Caco-2 (cell line): ENCODE results near the gene PAIP1. TPM values are rescaled to one million over a fixed set of nuclear protein-coding genes. Genes with fewer than 3 reads are reported as not detected.

ENCODE experiments used
- BruUV-seq: library from RNA; stranded (reverse); fragments of 400-500 nt; replicated peaks from 2 replicates; lab custom pipeline; 2021; lab: Mats Ljungman, UMichigan
- CTCF ChIA-PET: fragments of 300-600 bp; sonication (Branson Sonifier 250); formaldehyde crosslinking; loops from one replicate; lab custom pipeline; 2022; ENCODE audit warnings: antibody characterized with exemption; lab: Charles Lee
- POLR2A ChIA-PET: fragments of 300-600 bp; sonication (Branson Sonifier 250); formaldehyde crosslinking; loops from one replicate; lab custom pipeline; 2022; ENCODE audit warnings: antibody characterized with exemption; lab: Charles Lee
- DNase-seq, 2 experiments: peaks; one replicate each; pipeline versions ENCODE4 v3.0.0 to v3.0.0-alpha.2; 2020 to 2022
- H3K27me3 ChIP-seq: replicated peaks from 2 replicates; pipeline ENCODE4 v1.6.0; 2011; ENCODE audit warnings: low read length; ENCODE audit not compliant: control insufficient read depth, insufficient read depth
- H3K36me3 ChIP-seq: 2 replicates; pipeline ENCODE4 v1.5.1; 2011; ENCODE audit warnings: low read length; ENCODE audit not compliant: control insufficient read depth, insufficient read depth
- H3K4me1 ChIP-seq: fragments of 250-450 bp; sonication (Bioruptor Pico); 2 replicates; pipeline ENCODE4 v1.5.1; 2020; ENCODE audit warnings: mild to moderate bottlenecking
- H3K4me3 ChIP-seq: 2 replicates; pipeline ENCODE4 v1.5.1; 2011; ENCODE audit warnings: low read depth, mild to moderate bottlenecking, control low read depth, low read length
- H3K9me3 ChIP-seq: fragments of 250-450 bp; sonication (Bioruptor Pico); 2 replicates; pipeline ENCODE4 v1.5.1; 2020; ENCODE audit warnings: mild to moderate bottlenecking, moderate library complexity
- H3K27ac Mint-ChIP-seq: one replicate; pipeline ENCODE4 v1.8.0; 2022; ENCODE audit warnings: mixed read lengths; ENCODE audit not compliant: unreplicated experiment
- H3K27me3 Mint-ChIP-seq: one replicate; pipeline ENCODE4 v1.8.0; 2022; ENCODE audit warnings: mixed read lengths; ENCODE audit not compliant: insufficient read depth, unreplicated experiment
- H3K36me3 Mint-ChIP-seq: one replicate; pipeline ENCODE4 v1.8.0; 2022; ENCODE audit warnings: mild to moderate bottlenecking, mixed read lengths; ENCODE audit not compliant: insufficient read depth, unreplicated experiment
- H3K4me1 Mint-ChIP-seq: one replicate; pipeline ENCODE4 v1.8.0; 2022; ENCODE audit warnings: low read depth, mixed read lengths; ENCODE audit not compliant: unreplicated experiment
- H3K4me3 Mint-ChIP-seq: one replicate; pipeline ENCODE4 v1.8.0; 2022; ENCODE audit warnings: mild to moderate bottlenecking, moderate library complexity, mixed read lengths; ENCODE audit not compliant: unreplicated experiment
- H3K9me3 Mint-ChIP-seq: one replicate; pipeline ENCODE4 v1.8.0; 2022; ENCODE audit warnings: mixed read lengths; ENCODE audit not compliant: unreplicated experiment
- intact Hi-C: fragments of 100-400 bp; cut with micrococcal nuclease; formaldehyde crosslinking; loops from one replicate; pipeline ENCODE4 v1.10.0; 2022; ENCODE audit not compliant: unreplicated experiment
- total RNA-seq: library from RNA; stranded (reverse); gene quantifications from 2 replicates; pipeline ENCODE4 v1.2.3, GENCODE V29; 2022
- TF ChIP-seq, protein P1 (sequence below), 2 experiments: fragments of 200-600 bp in 1 of 2; IDR thresholded peaks; 1 replicate in 1 of 2; 2 replicates in 1 of 2; pipeline versions ENCODE4 v1.5.1 to v1.8.0; 2011 to 2022; ENCODE audit warnings: antibody characterized with exemption in 1 of 2, control low read depth in 1 of 2, inconsistent platforms in 1 of 2, low read depth in 1 of 2, low read length in 1 of 2, mild to moderate bottlenecking in 1 of 2, moderate library complexity in 1 of 2; ENCODE audit not compliant: insufficient read depth in 1 of 2, severe bottlenecking in 1 of 2, unreplicated experiment in 1 of 2

PAIP1 gene
- total RNA-seq, 1 experiment from 2014 or later: 121 TPM

DNA sequence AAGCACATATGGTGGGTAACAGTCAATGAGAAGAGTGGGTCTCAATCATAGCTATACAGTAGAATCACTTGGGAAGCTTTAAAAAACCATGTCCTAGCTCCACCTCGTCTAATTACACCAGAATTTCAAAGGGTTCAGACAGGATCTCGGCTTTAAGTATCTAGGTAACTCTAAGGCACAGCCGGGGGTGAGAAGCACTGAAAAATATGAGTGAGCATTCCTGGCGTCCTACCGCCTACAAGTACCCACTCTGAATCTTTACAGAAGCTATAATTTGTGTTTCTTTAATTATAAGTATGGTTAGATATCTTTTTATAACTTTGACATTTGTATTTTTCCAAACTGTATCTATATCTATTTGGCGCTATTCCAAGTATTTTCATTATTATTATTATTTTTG lies 16.1 kb downstream of the PAIP1 start:
- H3K27ac Mint-ChIP-seq: no peak overlapping the region
- H3K4me1 ChIP-seq: no peaks in the 10 kb centered on the region
- intact Hi-C loops: no loop called here
- BruUV-seq: no TSS peak
- H3K4me1 Mint-ChIP-seq: no peaks in the 10 kb centered on the region
- H3K36me3 ChIP-seq: no peaks in the 10 kb centered on the region; the same call in 1 of the 2 replicates
- no peak overlapping the region for H3K4me3 ChIP-seq
- CTCF ChIA-PET: no interaction called here
- no peak for DNase-seq
- no peaks in the 10 kb centered on the region for H3K27me3 Mint-ChIP-seq
- H3K4me3 Mint-ChIP-seq: no peak overlapping the region
- no peaks in the 10 kb centered on the region for H3K9me3 Mint-ChIP-seq
- H3K27me3 ChIP-seq: no peaks in the 10 kb centered on the region
- H3K36me3 Mint-ChIP-seq: peaks cover 71% of the 10 kb centered on the region
- POLR2A ChIA-PET: no interaction called here
- no peaks in the 10 kb centered on the region for H3K9me3 ChIP-seq
- TF ChIP-seq, protein P1, sequence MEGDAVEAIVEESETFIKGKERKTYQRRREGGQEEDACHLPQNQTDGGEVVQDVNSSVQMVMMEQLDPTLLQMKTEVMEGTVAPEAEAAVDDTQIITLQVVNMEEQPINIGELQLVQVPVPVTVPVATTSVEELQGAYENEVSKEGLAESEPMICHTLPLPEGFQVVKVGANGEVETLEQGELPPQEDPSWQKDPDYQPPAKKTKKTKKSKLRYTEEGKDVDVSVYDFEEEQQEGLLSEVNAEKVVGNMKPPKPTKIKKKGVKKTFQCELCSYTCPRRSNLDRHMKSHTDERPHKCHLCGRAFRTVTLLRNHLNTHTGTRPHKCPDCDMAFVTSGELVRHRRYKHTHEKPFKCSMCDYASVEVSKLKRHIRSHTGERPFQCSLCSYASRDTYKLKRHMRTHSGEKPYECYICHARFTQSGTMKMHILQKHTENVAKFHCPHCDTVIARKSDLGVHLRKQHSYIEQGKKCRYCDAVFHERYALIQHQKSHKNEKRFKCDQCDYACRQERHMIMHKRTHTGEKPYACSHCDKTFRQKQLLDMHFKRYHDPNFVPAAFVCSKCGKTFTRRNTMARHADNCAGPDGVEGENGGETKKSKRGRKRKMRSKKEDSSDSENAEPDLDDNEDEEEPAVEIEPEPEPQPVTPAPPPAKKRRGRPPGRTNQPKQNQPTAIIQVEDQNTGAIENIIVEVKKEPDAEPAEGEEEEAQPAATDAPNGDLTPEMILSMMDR (IDR thresholded peaks at IDR 0.05; ENCODE audit: insufficient read depth in 1 of 2, low read depth in 1 of 2, low read length in 1 of 2, severe bottlenecking in 1 of 2, unreplicated experiment in 1 of 2): no peak

DNA sequence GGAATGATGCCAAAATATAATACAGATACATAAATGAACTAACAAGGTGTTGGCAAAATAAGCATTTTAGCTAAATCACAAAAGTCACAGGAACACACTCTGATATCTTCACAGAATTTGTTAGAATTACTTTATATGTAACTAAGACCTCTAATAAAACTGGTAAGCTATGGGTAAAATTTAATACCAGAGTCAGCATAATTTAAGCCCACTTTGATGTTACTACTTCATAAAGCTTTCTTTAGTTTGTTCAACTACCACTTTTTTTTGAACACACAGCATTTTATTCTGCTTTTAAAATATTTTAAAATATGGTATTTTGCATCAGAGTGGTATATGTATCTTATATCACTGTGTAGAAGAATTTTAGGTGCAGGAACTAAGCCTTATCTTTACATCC lies 19.9 kb downstream of the PAIP1 start:
- Histone ChIP-seq H3K9me3 (no peaks in the 10 kb centered on the region), H3K4me3 (no peak overlapping the region), H3K36me3 (peaks cover 3% of the 10 kb centered on the region), H3K27me3 (no peaks in the 10 kb centered on the region), H3K4me1 (no peaks in the 10 kb centered on the region)
- Mint-ChIP-seq H3K36me3 (peaks cover 69% of the 10 kb centered on the region), H3K4me1 (no peaks in the 10 kb centered on the region), H3K9me3 (no peaks in the 10 kb centered on the region), H3K4me3 (no peak overlapping the region), H3K27me3 (no peaks in the 10 kb centered on the region), H3K27ac (no peak overlapping the region)
- no peak for DNase-seq
- no TSS peak for BruUV-seq
- ChIA-PET POLR2A (no interaction called here), CTCF (no interaction called here)
- intact Hi-C loops: no loop called here
- TF ChIP-seq, protein P1 (IDR thresholded peaks at IDR 0.05; ENCODE audit: insufficient read depth in 1 of 2, low read depth in 1 of 2, low read length in 1 of 2, severe bottlenecking in 1 of 2, unreplicated experiment in 1 of 2): no peak

DNA sequence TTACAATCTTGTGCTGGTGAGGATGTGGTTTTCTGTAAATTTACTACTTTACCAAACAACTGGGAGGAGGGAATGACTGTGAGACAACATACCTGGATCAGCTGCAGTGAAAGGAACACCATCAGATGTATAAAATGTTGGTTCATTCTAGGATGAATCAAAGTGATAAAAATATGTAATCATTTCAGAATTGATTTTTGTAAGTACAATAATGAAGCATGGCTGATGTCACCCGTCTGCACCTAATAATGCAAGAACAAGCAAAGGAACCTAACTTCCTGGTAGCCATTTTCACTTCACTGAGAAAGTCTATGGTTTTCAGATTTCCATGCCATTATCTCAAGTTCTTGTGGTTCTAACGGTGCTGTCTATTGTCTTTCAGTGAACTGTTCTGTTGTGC lies 23.2 kb downstream of the PAIP1 start:
- ChIA-PET POLR2A (no interaction called here), CTCF (interaction anchor here (1.0 kb wide), 1 partner anchor 49 kb away, joined by 3 read pairs; the partner anchor contains the start of gene TMEM267)
- no peaks in the 10 kb centered on the region for H3K4me1 Mint-ChIP-seq
- intact Hi-C loops: no loop called here
- H3K9me3 Mint-ChIP-seq: no peaks in the 10 kb centered on the region
- no peaks in the 10 kb centered on the region for H3K27me3 ChIP-seq
- H3K36me3 Mint-ChIP-seq: peaks cover 85% of the 10 kb centered on the region
- H3K36me3 ChIP-seq: peaks cover 3% of the 10 kb centered on the region
- no TSS peak for BruUV-seq
- H3K4me3 Mint-ChIP-seq: no peak overlapping the region
- no peaks in the 10 kb centered on the region for H3K27me3 Mint-ChIP-seq
- H3K4me1 ChIP-seq: no peaks in the 10 kb centered on the region
- TF ChIP-seq, protein P1 (IDR thresholded peaks at IDR 0.05; ENCODE audit: insufficient read depth in 1 of 2, low read depth in 1 of 2, low read length in 1 of 2, severe bottlenecking in 1 of 2, unreplicated experiment in 1 of 2): no peak
- no peak overlapping the region for H3K4me3 ChIP-seq
- no peaks in the 10 kb centered on the region for H3K9me3 ChIP-seq
- no peak overlapping the region for H3K27ac Mint-ChIP-seq
- DNase-seq: no peak
